NCI-H1694 (cell line): Measurements from ENCODE around the gene ANKS1B.
A peak's percentile ranks its signal among the peaks of the same experiment; 100 is the strongest.

Experiments
- DNase-seq: peaks from one replicate; lab custom pipeline; 2025; lab: John Stamatoyannopoulos, UW

ANKS1B gene

DNA sequence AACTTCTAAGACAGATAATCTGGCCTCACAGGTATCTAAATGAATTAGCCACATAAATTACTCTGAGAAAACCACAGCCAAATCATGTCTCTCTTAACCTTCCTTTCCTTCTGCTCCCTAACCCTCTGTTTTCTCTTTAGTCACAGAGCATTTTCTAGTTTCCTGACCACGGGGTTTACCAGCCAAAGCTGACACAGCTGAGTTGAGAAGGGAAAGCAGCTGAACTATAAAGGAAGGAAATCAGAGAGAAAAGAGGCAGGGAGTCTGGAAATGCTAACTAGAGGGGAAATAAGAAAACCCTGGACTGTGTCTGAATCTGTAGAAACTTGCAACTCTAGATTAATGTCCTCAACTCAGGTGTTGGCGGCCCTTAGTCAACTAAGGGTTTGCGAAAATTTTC, 24.4 kb downstream of the ANKS1B start:
- DNase-seq: peak; percentile 17

DNA sequence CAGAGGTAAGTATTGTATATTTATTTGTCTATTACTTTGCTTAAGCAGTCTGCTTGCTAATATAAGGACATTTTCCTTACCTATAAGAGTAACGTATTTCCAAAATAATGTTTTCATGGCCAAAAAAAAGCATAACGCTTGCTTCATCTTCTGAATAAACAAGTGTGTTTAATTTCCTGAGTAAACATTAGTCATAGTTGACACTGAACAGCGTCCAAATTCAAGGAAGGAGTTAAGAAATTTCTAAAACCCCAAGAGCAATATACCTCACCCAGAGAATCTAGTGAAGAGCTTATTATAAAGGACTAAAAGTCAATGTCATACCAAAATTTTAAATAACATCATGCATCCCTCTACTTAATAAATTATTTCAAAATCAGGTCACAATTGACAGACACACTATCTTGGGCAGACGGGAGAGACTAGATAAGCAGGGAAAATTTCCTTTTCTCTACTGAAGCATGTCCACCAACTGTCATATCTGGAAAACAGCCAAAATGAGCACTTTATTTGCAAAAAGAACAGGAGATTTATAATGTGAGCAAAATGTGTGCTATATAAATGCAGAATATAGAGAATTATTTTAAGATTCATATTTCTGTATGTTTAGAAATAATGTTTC, 25.1 kb downstream of the ANKS1B start:
- DNase-seq: peak; percentile 77

- no peak for DNase-seq
These were observed 26.8 kb downstream of the ANKS1B start for GRCh38 chr12:99957866-99958466.

- no peak for DNase-seq
These were observed 30.0 kb downstream of the ANKS1B start for GRCh38 chr12:99954724-99955123.

DNA sequence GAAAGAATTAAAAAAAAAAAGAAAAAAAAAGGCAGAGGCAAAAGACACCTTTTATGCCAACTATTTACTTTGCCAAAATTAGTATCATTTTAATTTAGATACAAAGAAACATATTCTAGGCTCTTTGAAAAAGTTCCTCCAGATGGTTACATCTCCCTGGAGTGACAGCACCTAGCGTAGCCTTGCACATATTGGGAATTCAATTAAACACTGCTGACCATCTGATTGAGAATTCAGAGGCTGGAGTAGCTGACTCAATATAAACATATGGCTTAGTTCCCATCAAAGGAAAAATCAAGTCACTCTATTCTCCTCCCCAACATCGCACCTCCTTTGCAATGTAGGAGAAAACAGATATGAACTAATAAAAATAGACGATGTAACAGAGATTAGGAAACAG, 36.4 kb downstream of the ANKS1B start:
- DNase-seq: no peak

- no peak for DNase-seq
These were observed 38.6 kb downstream of the ANKS1B start for GRCh38 chr12:99946131-99946530.

GRCh38 chr12:99935608-99936007, 49.1 kb downstream of the ANKS1B start:
- DNase-seq: no peak

GRCh38 chr12:99926511-99927169, 58.1 kb downstream of the ANKS1B start:
- no peak for DNase-seq

DNA sequence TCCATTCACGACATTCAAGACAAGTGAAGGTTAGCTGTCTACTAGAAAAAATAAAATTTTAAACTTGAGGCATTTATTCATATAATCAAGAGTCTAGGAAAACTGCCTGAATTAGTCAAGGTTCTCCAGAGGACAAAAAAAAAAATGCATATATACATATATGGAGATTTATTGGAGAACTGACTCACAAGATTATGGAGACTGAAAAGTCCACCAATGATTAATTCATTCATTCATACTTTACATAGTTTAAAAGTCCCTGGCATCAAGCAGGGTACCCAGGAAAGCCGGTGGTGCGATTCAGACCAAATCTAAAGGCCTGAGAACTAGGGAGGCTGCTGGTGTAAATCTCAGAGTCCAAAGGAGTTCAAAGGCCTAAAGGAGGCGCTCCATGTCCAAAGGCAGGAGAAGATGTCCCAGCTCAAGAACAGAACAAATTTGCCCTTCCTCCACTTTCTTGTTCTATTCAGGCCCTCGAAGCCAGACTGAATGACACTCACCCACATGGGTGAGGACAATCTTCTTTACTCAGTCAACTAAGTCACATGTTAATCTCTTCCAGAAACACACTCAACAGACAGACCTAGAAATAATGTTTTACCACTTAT, 64.3 kb downstream of the ANKS1B start:
- no peak for DNase-seq

DNA sequence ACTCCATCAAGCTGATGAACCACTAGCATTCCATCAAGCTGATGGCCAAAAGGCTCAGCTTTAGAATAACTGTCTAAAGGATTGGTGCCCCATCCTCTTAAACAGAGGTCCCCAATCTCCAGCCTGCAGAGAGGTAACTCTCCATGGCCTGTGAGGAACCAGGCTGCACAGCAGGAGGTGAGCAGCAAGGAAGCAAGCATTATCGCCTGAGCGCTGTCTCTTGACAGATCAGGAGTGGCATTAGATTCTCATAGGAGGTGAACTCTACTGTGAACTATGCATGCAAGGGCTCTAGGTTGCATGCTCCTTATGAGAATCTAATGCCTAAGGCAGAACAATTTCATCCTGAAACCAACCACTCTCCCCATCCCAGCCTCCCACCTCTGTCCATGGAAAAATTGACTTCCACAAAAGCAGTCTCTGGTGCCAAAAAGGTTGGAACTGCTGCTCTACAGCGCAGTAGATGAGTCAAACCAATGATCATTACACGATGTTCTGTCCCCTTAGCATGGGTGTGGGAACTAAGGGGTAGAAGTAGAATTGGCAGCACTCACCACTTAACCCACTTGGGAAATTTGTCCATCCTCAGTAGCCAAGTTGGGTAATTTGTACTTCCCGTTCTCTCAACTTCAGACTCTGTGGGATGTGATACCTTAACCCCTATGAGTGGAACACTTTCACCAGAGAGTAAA, 66.9 kb downstream of the ANKS1B start:
- DNase-seq: no peak

- DNase-seq: no peak
These were observed 68.2 kb downstream of the ANKS1B start for GRCh38 chr12:99916555-99916954.

DNA sequence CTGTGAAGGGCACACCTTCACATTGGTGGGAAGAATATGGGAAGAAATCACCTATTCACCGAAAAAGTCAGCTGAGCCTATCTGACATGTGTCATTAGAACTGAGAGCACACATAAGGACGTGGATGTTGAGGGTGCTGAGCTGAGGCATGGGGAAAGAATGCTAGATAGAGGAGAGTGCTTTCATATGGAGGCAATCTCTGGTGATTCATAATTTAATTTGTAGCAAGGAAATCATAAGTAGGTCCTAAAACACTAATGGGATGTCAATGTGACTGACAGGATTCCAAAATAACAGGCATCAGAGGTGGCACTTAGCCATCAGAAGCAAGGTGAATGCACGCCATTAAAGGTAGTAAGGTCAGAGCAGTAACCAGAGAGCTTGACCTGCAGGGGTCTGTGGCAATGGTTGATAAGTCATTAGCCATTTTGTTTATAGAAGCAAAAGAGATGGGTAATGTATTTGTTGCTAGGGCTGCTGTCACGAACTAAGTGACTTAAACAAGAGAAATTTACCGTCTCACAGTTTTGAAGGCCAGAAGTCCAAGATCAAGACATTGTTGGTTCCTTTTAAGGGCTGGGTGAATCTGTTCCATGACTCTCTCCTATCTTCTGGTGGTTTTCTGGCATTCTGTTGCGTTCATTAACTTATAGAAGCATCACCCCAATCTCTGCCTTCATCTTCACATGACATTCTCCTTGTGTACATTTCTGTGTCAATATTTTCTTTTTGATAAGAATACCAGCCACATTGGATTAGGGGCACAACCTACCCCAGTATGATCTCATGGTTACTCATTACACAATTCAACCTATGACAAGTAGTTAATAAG, 69.3 kb downstream of the ANKS1B start:
- DNase-seq: no peak

DNA sequence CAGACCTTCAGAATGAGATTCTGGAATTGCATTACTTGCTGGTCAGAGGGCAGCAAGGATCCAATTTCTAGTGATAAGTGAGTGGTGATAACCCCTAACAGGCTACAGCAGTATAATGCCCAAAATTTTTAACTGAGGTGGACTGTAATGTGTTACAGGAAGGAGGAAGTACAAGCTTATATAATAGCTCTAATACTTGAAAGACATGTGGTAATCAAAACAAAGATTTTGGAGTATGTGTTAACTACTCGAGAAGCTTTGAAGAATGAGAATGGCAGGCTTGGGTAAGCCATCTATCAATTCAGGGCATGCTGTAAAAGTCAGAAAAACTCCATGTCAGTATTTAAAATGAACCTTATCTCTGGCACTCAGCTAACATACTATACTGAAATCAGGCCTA, 70.5 kb downstream of the ANKS1B start:
- no peak for DNase-seq

GRCh38 chr12:99911967-99912366, 72.8 kb downstream of the ANKS1B start:
- DNase-seq: no peak

- DNase-seq: no peak
These were observed 73.7 kb downstream of the ANKS1B start for GRCh38 chr12:99911081-99911480.

GRCh38 chr12:99910342-99910741, 74.4 kb downstream of the ANKS1B start:
- DNase-seq: no peak

DNA sequence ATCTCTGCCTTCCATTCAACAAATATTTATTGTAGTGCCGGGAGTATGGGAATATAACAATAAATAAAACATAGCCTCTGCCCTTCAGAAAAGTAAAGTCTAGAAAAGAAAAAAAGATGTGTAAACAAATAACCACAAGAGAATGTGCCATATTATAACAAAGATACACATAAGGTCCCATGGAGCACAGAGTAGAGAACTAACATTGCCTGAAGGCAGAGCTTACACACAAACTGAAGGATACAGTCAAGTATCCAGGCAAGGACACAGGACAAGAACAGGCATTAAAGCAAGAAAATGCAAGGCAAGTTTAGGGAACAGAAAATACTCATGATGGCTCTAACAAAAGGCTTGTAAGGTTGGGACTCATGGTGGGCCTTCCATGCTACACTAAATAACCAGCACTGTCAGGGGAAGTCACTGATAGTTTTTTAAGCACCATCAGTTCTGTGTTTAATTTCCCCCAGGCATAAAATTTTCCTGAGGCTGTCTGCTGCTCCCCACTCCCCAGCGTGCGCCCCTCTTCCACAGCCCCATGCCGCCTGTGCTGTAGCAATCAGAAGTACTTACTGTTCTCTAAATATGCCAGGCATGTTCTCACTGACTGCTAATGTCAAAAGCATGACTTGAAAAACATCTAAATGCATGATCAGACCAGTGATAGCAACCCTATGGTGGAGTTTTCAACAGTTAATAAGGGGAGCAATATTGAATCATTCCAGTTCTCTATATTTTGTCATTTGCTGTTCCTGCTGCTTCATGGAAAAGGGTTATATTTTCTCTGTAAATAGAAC, 77.8 kb downstream of the ANKS1B start:
- no peak for DNase-seq

DNA sequence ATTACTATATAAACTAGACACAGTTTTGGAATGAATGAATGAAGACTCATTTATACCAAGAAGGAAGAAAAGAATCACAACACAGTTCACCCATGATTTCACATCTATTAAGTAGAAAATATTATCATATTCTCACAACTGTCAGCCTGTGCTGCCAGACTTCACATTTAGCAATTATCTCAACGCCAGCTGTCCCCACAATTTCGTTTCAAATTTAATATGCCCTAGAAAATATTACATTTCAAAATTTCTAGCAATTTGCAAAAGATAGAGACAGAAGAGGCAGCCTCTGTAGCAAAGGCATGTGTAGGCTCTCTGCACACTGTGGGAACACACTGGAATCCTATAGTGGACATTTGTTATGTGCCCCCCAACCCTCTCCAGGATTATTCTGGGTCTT, 83.6 kb downstream of the ANKS1B start:
- peak; percentile 69 for DNase-seq

DNA sequence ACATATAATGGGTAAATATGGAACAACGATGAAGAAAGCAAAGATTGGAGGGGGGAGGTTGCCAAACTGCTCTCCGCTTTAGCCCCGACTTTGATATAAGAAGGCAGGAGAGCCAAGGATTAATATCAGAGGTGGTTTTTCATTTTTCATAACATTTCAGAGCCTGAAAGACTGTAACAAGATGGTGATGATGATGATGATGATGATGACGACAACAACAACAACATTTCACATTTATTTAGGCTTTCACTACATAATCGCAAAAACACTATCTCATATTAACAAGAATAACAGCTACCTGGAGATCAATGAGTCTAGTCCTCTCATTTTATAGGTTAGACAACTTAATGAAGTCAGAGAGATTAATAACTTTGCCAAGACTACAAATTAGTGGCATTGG, 86.1 kb downstream of the ANKS1B start:
- DNase-seq: no peak

DNA sequence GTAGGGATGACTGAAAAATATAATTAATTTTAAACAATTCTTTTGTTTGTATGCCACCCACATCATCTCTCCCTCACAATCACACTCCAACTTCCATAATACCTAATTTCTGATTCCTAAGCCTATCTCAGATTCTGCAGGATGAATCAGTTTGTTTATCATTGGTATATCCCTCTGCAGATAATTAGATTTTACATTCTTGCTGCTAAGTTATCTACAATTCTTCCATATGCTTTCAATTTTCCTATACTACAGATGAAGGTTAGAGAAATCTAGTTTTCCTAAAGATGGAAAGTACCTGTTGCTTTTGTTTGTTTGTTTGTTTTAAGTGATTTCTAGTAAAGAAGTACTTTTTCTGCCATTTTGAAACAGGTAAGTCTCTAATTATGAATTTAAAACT, 105.3 kb downstream of the ANKS1B start:
- no peak for DNase-seq

DNA sequence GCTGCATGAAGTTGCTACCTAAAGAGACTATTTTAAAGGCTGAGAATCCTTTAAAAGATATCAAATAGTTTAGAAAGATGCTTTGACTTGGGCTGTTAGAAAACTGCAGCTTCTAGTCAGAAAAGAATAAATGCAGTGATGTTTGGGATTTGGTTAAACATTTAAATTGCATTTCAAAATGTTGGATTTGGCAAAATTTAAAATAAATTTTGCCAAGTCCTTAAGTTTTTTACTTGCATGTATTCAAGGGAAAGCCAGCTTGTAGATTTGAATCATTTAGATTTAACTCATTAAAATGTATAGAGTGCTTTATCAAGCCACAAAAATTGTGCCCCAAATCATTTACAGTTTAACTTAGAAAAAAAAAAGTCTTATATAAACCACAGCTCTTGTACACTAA, 109.7 kb downstream of the ANKS1B start:
- no peak for DNase-seq
